ENCODE data around the gene NOC3L.

DNA sequence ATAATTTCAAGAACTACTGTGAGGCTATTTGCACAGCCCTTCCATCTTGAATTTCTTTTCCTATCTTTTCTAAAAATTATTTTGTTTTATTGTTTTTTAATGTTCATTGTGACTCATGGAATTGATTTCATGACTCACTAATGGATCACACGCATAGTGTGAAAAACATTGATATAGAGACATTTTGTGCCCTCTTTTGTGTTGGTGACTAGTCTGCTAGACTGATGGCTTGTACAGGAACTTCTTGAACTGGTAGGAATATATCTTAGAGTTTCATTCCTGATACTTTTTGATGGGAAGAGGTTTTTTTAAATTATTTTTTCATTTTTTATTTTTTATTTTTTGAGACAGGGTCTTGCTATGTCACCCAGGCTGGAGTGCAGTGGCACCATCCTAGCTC is 12.6 kb upstream of the NOC3L start:
- TF ChIP-seq, protein P1, sequence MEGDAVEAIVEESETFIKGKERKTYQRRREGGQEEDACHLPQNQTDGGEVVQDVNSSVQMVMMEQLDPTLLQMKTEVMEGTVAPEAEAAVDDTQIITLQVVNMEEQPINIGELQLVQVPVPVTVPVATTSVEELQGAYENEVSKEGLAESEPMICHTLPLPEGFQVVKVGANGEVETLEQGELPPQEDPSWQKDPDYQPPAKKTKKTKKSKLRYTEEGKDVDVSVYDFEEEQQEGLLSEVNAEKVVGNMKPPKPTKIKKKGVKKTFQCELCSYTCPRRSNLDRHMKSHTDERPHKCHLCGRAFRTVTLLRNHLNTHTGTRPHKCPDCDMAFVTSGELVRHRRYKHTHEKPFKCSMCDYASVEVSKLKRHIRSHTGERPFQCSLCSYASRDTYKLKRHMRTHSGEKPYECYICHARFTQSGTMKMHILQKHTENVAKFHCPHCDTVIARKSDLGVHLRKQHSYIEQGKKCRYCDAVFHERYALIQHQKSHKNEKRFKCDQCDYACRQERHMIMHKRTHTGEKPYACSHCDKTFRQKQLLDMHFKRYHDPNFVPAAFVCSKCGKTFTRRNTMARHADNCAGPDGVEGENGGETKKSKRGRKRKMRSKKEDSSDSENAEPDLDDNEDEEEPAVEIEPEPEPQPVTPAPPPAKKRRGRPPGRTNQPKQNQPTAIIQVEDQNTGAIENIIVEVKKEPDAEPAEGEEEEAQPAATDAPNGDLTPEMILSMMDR (optimal IDR thresholded peaks at IDR 0.05 in 1 of 3, IDR thresholded peaks at IDR 0.05 in 1 of 3, conservative IDR thresholded peaks at IDR 0.05 in 1 of 3; ENCODE audit: extremely low read depth in 1 of 3, insufficient read depth in 2 of 3, low read length in 3 of 3): no peak
- no peak for TF ChIP-seq EZH2 (IDR thresholded peaks at IDR 0.05; ENCODE audit: low read length)
